Islet of Langerhans (tissue), 1 donor: ENCODE data around the gene KAT5.
"Not testable (repeated sequence)": the region's sequence is repeated elsewhere in the genome, so short reads cannot be mapped to it uniquely, and the experiment has no call there.

ENCODE experiments used
- FAIRE-seq: peaks from one replicate; lab custom pipeline; 2011; peaks lifted over from hg19 to GRCh38; lab: Jason Lieb, UNC

KAT5 gene

GRCh38 chr11:65709661-65710060 is 2.4 kb upstream of the KAT5 start:
- FAIRE-seq: no peak

- FAIRE-seq: no peak
Observed at GRCh38 chr11:65710421-65710820, 1.6 kb upstream of the KAT5 start.

GRCh38 chr11:65712633-65713076 is 603 bp downstream of the KAT5 start:
- FAIRE-seq: no peak

- FAIRE-seq: no peak
Observed at GRCh38 chr11:65713212-65713969, 1.3 kb downstream of the KAT5 start.

DNA sequence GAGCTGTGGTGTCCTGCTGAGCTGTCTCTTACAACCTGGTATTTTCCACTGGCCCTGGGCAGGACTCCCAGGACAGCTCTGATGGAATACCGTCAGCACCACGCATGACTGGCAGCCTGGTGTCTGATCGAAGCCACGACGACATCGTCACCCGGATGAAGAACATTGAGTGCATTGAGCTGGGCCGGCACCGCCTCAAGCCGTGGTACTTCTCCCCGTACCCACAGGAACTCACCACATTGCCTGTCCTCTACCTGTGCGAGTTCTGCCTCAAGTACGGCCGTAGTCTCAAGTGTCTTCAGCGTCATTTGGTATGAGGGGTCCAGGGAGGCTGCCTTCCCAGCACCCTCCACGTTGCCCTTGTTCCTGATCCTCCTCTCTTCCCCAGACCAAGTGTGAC is 2.4 kb downstream of the KAT5 start:
- no peak for FAIRE-seq

DNA sequence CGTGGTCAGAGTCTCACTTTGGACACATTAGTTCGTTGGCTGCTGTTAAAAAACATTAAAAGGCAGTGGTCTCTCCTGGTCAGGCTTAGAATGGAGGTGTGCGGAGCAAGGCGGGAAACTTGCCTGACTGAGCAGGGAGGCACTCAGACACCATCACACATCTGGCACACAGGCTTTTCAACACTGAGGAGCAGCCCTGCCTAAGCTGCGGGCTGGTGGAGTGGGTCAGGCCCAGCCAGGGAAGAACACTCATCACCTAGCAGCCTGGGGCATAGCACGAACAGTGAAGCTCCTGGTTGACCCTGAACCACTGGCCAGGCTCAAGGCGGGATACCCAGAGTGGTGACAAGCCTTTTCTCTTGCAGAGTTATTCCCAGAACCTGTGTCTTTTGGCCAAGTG is 4.2 kb downstream of the KAT5 start:
- FAIRE-seq: no peak

DNA sequence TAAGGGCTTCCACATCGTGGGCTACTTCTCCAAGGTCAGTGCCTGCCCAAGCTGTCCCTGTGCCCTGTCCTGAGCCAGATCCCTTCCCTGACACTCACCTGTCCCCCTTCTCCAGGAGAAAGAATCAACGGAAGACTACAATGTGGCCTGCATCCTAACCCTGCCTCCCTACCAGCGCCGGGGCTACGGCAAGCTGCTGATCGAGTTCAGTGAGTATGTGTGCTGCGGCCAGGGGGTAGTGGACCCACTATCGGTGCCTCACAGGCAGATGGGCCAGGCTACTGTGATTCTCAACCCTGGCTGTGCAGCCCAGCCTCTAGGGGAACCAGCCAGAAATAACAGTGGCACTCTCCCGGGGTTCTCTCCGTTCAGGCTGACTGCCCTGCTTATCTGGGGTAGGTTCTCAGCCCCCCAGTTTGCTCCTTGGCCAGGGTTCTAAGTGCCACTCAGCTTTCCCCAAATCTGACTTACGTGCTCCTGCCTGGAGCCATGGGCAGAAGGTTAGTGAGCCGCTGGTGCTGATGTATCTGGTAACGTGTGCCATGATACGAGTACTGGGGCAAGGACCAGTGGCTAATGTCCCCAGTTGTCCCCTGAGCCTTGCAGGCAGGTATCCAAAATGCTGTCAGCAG is 4.8 kb downstream of the KAT5 start:
- FAIRE-seq: no peak

DNA sequence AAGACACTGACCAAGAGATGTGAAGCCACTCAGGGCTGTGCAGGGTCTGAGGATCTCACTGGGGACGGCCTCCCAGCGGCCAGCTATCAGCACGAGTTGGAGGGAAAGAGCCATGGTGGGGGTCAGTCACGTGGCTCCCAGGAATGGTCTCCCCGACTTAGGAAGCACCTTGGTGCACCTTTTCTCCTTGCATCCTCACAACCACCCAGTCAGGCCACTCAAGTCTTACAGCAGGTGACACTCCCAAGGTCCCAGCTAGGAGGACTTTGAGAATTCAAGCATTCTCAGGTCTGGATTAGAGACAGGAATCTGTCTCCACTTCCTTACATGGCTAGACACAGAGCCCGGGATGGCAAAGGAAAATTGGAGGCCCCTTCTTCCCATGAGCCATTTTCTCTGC is 5.9 kb downstream of the KAT5 start:
- FAIRE-seq: no peak

GRCh38 chr11:65718531-65718930 is 6.5 kb downstream of the KAT5 start:
- no peak for FAIRE-seq

DNA sequence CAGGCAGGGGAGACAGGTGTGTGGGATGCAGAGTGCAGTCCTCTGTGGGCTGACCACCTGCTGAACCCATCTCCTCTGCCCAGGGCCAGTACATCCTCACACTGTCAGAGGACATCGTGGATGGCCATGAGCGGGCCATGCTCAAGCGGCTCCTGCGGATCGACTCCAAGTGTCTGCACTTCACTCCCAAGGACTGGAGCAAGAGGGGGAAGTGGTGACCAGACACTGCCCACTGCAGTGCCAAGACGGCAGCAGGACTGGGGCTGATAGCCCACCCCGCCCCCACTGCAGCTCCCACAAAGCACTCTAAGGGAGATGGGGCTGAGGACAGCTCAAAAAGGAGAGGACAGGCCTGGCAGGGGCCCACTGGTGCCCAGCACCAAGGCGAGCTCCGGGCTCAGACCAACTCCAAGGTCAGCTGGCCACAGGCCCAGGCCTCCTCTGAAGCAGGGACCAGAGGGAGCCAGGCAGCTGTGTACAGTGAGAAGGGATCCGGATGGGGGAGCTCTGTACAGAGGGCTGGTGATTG is 7.0 kb downstream of the KAT5 start:
- no peak for FAIRE-seq

- FAIRE-seq: no peak
Observed at GRCh38 chr11:65719871-65720210, 7.8 kb downstream of the KAT5 start.

DNA sequence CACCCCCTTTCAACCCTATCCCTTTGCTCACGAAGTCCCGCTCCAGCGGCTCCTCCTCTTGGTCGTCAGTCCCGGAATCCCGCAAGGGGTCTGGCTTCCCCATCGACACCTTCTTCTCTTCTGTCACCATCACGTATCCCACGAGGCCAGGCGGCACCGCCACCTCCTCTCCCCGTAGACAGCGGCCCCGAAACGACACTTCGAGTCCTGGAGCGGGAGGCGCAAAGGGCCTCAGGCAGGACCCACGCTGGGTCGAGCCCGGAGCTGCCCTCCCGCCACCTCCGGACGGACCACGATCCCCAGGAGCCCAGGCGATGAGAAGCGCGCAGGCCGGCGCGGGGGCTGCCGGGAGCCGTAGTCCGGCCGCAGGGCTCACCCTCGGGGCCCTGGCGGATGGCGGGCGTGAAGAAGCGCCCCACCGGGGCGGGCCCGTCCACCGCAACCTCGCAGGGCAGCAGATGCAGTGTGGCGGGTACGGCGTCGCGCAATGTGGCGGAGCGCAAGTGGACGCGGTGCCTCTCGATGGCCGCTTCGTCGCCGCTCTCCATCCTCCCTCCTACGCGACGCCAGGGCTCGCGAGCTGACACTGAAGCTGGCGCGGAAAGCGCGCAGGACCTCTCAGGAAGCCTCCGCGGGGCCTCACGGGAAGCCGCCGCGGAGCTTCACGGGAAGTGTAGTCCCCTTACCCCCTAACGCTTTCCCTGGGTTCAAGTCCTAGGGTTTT is 8.3 kb downstream of the KAT5 start, which contains the start of gene RNASEH2C:
TSS of gene RNASEH2C (minus strand) at position 588 of the 724 bp plus-strand sequence. CDS start at position 548, 40 bp downstream.
- FAIRE-seq: peak; percentile 56

GRCh38 chr11:65722261-65722660 is 10.2 kb downstream of the KAT5 start:
- no peak for FAIRE-seq

DNA sequence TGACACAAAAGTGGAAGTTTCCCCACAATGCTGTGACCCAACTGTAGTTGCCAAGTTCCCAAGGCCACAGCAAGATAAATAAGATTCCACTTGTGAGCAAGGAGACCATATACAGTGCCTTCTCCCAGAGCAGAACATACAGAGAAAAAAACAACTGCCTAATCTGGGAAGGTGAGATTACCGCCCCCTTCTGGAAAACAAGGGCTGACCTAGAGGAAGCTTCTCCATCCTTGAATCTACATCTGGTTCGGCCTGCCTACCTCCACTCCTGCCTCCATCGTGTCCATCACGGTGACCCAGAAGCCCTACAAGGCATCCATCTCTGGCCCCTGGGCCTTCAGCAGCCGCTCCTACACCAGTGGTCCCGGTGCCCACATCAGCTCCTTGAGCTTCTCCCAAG is 14.6 kb downstream of the KAT5 start:
- no peak for FAIRE-seq

DNA sequence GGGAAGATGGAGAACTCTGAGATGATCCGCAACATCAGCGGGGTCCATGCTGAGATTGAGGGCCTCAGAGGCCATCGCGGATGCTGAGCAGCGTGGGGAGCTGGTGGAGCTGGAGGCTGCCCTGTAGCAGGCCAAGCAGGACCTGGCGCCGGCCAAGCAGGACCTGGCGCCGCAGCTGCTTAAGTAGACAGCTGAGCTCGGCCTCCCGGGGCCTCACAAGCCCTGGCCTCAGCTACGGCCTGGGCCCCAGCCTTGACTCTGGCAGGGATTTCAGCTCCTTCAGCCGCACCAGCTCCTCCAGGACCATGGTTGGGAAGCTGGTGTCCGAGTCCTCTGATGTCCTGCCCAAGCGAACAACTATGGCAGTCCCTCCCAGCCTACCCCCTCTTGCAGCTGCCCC is 15.8 kb downstream of the KAT5 start:
- FAIRE-seq: no peak

DNA sequence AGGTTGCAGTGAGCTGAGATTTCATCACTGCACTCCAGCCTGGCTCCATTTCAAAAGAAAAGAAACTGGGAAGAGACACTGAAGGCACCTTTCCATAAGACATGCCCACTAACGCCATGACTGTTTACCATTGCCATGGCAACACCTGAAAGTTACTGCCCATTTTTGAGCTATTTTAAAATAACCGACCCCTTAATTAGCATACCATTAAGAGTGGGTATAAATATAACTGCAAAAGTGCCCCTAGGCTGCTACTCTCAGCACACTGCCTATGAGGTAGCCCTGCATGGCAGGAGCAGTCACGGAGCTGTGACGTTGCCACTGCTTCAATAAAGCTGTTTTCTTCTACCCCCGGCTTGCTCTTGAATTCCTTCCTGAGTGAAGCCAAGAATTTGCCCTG is 18.4 kb downstream of the KAT5 start:
- no peak for FAIRE-seq

DNA sequence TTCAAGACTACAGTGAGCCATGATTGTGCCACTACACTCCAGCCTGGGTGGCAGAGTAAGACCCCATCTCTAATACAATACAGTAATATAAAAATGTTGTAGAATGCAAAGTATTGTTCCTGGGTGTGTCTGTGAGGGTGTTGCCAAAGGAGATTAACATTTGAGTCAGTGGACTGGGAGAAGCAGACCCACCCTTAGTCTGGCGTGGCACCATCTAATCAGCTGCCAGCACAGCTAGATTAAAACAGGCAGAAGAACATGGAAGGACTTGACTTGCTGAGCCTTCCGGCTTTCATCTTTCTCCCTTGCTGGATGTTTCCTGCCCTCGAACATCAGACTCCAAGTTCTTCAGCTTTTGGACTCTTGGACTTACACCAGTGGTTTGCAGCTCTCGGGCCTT is 23.1 kb downstream of the KAT5 start:
- FAIRE-seq: not testable (repeated sequence)

DNA sequence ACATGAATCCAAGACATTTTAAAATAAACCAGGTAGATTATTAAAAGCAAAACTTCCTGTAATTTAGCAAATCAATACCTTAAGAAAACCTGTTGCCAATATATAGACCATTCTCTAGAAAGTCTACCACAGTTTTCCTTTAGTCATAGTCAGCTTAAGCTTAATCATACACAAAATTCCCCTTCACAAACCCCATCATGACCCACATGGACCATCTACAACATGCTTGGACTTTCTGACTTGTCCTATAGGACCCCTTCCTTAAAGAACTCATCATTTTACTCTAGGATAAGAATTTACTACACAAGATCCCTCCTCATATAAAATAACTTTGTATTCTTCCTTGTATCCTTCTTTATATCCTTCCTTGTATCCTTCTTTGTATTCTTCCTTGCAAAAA is 24.8 kb downstream of the KAT5 start:
- FAIRE-seq: no peak

- FAIRE-seq: no peak
Observed at GRCh38 chr11:65739022-65739421, 27.0 kb downstream of the KAT5 start.

DNA sequence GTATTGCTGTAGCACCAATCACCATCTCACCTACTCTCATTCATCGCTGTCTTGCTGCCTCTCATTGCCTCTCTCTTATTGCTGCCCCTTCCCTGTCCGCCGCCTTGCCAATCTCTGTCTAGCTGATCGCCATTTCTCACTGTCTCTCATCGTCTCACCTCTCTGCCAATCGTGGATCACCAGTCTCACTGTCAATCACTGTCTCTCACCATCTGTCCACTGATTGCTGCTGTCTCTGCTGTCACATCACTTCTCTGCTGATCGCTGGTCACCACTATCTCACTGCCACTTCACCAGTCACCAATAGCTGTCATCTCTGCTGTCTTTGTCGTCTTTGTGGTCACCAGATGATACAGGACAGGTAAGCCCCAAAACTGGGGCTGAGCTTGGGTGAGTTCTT is 29.1 kb downstream of the KAT5 start:
- no peak for FAIRE-seq

DNA sequence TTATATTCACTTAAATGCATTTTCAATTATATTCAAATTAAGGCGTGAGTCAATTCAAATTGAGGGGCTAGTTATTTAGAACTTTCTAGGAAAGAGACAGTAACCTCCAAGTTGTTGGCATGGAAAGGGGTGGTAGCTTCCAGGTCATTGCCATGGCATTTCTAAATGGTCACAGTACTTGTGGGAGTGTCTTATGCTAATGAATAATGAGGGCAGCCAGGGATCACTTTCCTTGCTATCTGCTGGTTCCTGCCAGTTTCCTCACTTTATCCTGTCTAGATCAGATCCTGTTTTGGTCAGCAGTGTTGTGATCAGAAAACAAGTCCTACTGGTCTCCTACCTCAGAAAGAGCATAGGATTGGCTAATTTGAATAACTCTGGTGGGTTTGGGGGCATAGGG is 30.3 kb downstream of the KAT5 start:
- FAIRE-seq: no peak

- FAIRE-seq: no peak
Observed at GRCh38 chr11:65743681-65744025, 31.6 kb downstream of the KAT5 start.

DNA sequence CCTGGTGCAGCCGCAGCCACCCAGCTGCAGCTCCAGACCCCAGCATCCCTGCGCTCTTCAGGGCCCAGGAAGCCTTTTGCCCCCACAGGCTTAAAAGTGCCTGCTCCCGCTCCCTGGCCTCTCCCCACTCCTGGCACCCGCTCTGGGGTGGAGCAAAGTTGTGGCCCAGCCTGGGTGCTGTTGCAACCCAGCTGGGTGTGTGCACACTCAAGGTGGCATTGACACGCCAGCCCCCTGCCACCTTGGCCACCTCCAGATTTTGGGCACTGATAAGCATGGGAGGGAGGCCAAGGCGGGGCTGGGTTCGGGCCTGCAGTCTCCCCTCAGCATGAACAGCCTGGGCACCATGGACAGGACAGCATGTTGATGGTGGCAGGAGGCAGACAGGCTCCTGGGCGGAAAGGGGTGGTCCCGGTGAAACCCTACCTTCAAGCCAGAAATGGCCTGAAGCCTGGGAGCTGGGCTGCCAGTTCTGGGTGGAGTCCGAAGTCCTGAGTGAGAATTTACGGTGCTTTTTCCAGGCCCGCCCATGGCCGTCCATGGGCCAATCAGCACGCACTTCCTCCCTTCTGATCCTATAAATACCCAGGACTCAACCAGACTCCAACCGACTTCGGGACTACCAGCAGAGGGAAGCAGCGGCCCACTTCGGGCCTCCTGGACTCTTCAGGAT is 32.1 kb downstream of the KAT5 start:
- FAIRE-seq: no peak
